ENCODE data around the gene NDUFA5.

DNA sequence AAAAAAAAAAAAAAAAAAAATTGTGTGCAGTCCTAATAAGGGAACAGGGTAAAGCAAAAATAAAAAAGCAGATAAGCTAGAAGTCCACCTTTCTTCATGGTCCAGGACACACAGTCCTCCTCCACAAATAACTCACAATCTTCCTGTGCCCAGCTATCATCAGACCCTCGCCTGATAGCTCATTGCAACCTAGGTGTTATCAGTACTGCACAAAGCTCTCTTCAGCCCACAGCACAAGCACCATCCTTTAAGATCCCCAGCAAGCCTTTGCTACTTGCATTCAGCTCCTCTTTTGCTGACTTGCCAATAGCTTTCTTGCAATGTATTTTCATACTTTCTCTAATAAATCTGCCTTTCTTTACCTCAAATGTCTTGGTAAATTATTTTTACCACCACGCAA, 5.0 kb downstream of the NDUFA5 start:
- TF ChIP-seq CTCF (IDR thresholded peaks at IDR 0.05) (no peak), POLR2A (IDR thresholded peaks at IDR 0.05) (no peak)

Data from thyroid gland (tissue), 4 donors.